NOMO-1 treated with dmso at 0.1 percent for 144 hours (cell line): ENCODE data around the gene PDZD2.

Experiments used
- DNase-seq: peaks from one replicate; lab custom pipeline; 2025; ENCODE audit not compliant: unreplicated experiment; lab: John Stamatoyannopoulos, UW

PDZD2 gene

DNA sequence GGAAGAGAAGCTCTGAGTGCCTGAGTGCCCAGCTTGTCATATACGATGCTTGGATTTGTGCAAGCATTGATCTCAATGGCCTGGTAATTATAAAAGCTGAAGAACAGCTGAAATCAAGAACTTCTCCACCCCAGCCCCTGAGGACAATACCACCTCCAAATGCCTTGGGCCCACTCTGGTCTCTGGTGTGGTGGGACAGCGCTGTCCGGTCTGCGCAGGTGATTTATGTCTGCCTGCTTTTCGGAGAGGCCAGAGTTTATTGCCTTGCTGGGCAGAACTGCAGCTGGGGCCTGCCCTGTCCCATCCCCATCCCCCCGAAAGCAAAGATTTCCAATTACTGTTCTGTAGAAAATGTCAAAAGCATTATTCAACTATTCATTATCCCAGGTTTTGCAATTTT is 1.1 kb upstream of the PDZD2 start:
- DNase-seq: no peak

DNA sequence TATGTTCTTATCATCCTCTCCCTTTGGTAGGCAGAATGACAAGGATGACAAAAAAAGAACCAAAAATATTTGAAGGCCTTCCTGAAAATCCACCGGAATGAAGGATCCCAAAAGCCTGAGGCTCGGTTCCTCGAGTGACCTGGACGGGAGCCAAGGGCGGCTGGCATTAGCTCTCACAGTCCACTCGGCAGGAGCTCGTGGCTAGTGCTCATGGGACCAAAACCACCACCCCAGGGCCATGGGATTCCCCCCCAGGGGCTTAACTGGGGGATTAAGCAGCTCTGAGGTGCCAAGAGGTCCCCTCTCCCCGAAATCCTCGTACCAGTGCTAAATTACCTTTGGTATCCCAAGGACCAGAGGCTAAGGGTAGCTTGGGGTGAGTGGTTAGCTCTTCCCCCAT is 586 bp upstream of the PDZD2 start:
- DNase-seq: no peak

DNA sequence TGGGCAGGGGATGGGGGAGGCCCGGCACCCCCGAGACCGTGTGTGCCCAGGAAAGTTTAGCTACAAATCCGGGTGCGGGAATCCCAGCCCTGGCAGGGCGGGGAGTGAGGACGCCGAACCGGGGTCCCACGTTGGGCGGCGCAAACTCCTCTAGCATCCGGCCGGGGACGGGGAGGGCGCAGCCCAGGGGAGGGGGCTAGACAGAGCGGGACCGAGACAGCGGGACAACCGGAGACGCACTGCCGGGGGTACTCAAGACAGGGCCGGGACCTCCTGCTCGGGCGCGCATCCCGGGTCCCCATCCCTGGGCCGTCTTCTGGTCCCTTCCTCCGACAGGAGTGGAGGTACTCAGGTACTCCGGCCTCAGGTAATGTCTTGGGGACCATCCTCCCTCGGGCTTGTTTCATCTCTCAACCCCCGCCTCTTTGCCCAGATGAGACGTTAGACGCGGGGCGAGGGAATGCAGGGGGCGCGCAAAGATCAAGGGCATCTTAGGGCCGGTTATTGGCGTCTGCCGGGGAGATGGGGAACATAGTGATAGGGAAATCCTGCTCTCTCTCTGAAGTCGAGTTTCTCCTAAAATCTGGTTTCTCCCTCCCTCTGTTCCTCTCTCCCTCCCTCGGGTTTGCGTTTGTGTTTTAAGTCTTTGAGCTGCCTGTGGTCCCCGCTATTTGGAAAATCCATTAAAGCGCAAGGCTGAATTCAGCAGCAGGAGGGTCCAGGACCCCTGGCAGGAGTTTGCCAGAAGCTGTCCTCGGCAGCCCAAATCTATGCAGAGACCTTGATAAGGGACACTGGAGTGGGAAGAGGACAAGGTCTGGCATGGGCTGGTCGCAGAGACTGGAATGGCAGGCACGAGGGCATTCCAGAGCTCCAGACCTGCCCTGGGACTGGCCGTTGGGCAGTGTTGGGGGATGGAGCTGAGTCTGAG is 815 bp downstream of the PDZD2 start:
- DNase-seq: no peak

DNA sequence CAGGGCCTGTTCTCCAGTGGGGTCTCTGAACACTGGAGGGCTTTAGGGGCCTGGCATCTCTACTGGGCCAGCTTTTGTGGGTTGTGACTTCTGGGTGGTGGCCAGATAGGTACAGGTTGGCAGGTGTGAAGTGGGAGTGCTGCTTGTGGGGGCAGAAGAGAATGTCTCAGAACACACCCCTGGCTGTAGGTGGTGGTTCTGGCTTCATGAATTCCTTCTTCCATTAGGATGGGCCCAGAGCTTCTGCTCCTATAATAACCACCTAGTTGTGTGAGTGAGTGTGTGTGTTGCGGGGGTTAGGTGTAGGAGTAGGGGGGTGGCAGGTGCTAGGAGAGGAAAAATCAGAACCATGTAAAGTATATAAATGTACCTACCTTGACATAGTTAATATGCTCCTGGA is 1.6 kb downstream of the PDZD2 start:
- no peak for DNase-seq

DNA sequence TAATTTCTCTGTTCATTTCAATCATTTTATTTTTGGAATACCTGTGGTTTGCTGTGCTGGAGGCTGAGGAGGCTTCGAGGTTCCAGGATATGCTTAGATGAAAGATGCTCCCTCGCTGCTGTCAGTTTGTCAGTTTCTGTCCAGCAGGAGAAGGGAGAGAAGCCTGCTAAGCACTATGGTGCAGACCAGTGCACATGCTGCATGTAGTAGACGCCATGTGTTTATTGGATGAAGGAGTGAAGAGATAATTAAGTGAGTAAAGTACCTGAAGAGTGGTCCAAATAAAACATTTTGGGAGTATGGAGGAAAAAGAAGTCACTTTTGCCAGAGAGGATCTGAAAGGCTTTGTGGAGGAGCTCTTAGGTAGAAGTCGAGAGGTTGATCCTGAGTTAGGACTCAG is 2.1 kb downstream of the PDZD2 start:
- DNase-seq: no peak

DNA sequence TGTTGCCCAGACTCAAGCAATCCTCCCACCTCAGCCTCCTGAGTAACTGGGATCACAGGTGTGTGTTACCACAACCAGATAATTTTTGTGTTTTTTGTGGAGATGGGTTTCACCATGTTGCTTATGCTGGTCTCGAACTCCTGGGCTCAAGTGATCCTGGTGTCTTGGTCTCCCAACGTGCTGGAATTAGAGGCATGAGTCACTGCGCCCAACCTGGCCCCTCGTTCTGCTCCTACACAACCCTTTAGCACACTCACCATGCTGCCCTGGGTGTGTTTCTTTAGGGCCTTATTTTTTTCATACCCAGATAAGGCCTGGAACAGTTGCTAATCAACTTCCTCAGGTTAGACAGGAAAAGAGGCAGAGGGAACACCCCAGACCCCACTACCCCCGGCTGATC is 2.6 kb downstream of the PDZD2 start:
- no peak for DNase-seq

DNA sequence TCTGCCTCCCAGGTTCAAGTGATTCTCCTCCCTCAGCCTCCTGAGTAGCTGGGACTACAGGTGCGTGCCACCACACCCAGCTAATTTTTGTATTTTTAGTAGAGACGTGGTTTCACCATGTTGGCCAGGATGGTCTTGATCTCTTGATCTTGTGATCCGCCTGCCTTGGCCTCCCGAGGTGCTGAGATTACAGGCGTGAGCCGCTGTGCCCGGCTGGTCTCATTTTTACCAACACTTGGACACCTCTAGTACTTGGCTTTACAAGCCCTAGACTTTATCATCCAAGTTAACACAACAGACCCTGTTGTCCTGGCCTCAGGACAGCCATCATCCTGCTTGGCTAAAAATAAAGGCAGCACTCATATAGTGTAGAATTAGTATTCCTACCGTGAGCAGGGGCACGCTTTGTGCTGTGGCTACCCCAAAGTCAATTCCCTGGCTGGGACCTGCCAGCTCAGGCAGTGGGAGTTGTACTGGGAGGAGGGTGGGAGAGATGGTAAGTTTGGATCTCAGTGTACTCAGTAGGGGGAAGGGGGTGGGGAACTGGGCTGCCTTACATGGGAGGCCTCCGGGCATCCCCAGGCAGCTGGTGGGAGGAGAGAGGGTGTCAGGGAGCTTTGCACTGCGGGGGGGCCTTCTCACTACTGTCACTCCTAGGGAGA is 6.6 kb downstream of the PDZD2 start:
- DNase-seq: no peak

DNA sequence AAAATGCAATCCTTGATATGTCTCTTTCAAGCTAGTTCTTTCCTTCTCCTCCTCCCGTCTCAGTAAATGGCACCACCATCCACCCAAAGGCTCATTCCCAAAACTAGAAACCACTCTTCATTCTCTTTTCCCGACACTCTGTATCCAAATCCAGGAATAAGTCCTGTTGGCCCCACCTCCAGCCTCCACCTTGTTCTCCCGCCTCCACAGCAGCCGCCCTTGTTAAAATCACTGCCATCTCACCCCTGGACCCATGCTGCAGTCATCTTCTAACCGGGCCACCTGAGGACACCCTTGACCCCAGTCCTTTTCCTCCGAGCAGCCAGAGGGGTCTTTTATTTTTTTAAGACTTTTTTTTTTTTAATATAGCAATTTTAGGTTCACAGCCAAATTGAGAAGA is 9.4 kb downstream of the PDZD2 start:
- no peak for DNase-seq

DNA sequence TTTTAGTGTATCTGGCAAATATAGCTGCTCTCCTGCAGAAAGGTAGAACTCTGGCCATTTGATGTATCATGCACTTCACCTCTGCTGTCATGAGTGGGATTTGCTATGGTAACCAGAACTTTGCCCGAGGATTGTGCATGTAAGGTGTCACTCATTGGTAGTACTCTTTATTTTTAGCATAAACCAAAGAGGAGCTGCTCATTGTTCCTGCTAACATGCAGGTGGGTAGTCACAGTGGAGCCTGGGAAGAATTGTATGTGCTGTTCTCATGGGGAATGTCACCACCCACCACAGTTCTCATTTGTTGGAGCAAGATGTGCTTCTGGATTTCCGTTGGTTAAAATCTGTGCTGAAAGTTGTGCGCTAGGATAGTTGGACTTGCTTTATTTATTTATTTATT is 12.3 kb downstream of the PDZD2 start:
- no peak for DNase-seq

DNA sequence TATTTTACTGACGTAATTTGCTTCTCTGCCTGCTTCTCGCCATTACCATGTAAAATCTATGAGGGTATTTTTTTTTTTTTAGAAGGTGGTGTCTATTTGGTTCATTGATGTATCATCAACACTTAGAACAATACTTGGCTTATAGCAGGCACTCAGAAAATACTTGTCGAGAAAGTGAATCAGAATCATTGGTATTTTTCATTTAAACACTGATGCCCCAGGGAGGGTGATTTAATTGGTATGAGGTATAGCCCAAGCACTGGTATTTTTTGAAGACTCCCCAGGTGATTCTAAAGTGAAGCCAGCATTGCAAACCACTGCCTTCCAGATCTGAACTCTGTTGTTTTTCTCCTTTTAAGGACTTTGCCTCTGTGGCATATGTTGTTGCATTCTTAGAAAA is 16.6 kb downstream of the PDZD2 start:
- no peak for DNase-seq

DNA sequence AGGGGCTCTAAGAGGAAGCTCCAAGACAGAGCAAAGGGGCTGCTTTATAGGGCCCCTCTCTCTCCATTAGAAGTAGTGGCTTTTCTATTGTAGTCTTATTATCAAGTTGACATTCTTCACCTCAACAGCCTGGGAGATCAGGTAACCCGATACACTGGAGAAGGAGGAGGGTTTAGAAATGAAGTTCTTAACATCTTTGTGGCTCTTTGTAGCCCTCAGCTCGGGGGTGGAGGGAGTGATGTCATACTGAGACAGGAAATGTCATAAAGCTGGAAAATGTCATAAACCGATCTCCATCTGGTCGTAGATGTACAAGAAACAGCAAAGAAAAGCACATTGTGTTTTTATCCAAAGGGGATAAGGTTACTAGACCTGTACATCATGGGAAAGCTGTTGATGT is 17.9 kb downstream of the PDZD2 start:
- no peak for DNase-seq

DNA sequence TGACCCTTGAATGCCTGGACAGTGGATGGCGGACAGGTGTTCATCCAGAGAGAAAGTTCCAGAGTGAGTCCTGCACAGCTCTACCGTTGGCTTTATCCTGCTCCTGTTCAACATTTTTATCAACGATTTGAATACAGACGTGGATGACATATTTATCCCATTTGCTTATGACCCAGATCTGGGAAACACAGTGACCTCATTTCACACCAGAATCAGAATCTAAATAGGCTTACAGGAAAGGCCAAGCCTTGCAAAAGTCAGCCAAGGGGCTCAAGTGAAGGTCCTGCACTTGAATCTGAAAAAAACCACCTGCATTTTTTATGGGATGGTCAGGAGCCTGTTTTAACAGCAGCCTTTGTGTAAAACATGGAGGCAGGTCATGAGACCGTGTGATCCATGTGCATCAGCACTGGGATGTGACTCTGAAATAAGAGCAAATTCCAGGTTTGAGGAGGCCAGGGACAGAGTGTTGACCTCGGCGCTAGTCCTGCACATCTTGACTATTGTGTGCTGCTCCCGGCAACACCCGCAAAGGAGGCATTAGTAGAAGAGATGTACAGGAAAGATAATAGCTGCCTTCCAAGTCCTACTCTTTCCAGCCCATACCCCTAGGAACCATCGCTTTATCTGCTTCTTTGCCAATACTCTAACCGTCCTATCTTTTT is 18.5 kb downstream of the PDZD2 start:
- DNase-seq: no peak

DNA sequence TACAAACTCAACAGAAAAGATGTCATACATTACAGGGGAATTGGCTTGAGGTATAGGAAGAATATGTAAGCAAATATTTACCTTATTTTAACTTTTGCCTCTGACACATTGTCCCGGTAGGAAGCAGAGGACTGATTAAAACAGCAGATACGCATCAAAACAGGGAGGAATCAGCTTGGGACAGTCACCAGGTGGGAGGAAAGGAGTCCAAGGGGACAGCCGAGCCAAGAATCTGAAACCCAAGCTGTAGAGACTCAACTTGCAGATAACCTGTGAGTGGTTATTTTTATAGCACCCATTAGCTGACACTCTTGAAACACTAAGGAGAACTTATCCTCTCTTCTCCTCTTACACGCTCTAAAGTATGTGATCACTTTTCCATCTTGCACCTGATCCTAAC is 22.3 kb downstream of the PDZD2 start:
- DNase-seq: no peak

DNA sequence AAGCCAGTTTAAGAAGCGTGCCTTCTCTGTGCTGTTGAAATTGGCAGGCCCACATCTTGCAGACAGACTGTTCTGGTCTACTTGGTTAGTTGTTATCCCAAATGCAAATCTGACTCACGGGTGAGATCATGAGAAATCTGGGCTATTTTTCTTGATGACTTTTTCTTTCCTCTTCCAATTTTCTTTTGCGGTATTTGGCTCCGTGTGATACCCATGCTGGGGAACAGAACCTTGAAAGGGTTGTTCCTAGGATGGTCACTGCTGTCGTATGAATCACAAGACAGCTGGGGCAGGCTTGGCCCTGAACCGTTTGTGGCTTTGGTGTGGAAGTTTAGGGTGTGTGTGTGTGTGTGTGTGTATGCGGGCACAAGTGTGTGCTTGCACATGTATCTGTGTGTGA is 24.6 kb downstream of the PDZD2 start:
- DNase-seq: no peak

DNA sequence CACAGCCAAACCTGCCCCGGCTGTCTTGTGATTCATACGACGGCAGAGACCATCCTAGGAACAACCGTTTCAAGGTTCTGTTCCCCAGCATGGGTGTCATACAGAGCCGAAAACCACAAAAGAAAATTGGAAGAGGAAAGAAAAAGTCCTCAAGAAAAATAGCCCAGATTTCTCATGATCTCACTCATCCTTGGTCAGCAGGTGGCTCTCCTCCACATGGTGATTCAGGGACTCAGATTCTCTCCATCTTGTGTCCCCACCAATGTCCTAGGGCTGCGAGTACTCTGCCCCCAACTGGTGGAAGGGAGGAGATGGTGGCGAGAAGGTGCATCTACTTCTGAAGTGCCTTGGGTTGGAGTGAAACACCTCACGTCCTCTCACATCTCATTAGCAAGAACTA is 25.6 kb downstream of the PDZD2 start:
- no peak for DNase-seq

DNA sequence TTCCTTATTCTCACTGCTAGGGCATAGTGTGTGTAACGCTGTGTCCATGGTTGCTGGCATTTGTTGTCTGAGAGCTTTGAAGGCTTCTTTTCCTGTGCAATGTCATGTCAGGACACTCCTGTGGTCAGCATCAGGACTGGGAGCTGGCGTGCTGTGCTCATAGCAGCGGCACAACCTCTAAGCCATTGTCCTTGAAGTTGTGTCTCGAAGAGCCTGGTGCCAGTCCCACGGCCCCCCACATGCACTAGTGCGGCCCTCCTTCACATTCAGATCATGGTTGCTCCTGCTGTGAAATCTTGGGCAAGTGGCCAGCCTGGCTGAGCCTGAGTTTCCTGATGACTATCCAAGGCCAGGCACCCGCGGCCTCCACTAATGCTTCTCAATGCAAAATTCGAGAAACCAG is 32.4 kb downstream of the PDZD2 start:
- DNase-seq: no peak

DNA sequence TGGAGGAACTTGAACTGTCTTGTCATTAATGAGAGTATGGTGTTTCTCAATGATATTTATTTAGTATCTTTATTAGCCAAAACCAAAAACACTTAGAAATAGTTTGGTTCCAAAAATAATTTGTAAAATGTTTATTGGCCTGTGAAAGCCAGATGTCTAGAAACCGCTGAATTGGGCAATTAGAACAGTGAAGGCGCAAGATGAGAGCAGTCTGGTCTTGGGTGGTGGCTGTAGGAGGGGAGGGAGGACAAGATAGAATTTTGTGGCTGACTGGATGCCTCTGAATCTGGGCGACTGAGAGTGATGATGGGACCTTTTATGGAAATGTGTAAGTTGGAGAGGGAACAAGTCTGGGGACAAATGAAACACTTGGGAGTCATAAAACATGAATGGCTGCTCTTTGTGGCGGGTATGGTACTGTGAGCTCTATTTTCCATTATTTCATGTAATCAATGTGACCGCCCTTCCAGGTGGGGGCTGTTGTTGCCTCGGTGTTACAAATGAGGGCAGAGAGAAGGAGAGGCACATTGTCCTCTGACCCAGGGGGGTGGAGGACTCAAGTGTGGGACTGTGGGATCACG is 35.5 kb downstream of the PDZD2 start:
- no peak for DNase-seq

DNA sequence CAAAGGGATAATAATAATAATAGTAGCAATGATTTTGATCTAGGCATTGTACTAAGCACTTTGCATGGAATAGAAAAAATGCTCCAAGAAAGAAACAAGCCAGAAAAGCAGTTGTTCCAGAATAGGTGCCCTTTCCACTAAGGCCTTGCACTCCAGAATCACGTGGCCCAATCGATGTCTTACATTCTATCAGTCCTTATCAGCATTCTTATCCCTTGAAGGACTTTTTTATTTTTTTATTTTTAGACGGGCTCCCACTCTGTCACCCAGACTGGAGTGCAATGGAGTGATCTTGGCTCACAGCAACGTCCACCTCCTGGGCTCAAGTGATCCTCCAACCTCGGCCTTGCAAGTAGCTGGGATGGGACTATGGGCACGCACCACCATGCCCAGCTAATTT is 36.5 kb downstream of the PDZD2 start:
- no peak for DNase-seq

DNA sequence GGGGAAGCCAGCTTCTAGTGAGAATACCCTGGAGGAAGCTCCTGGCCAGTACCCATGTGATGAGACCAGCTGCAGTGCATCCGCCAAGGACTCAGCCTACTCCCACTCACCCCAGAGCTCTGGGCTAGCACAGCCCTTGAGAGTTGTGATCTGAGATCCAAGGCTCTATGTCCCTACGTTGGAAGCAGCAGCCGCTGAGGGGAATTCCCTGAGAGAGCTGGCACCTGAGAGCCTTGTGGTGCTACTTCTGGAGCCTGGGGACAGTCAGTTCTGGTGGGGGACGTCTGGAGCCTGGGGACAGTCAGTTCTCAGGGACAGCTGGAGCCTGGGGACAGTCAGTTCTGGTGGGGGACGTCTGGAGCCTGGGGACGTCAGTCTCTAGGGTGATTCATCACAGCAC is 39.2 kb downstream of the PDZD2 start:
- DNase-seq: no peak

DNA sequence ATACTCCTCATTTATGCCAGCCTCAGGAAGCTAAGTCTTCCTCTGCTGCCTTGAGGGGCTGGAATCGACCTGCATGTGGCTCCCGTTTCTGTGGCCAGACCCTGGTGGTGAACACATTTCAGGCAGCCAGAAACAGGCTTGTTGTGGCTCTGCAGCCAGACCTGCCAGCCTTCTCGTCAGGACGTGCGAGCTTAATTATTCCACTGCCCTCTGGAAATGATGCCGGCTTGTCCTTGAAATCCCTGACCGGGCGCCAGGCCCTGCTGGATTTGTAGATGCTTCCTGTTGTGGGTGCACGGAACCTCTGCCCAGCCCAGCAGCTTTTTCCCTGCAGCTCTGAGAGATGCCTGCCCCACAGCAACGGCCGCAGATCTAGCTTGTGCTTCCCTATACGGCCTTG is 41.6 kb downstream of the PDZD2 start:
- no peak for DNase-seq

DNA sequence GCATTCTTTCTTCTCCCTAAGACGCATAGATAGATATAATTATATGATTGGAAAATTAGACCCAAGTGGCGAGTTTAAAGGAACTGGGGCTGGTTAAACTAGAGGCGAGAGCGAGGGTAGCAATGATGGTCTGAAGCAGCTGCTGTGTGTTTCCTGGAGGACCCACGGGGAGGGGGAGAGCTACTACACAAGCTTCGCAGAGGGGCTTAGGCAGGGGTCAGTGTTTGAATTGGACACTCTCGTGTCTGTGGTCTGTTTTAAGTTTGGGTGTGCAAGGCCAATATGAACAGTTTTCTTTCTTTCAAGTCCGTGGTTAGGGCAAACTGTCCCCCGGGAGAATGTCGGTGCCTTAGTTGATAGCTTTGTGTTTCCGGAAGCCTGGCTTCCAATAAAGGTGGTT is 43.1 kb downstream of the PDZD2 start:
- no peak for DNase-seq

DNA sequence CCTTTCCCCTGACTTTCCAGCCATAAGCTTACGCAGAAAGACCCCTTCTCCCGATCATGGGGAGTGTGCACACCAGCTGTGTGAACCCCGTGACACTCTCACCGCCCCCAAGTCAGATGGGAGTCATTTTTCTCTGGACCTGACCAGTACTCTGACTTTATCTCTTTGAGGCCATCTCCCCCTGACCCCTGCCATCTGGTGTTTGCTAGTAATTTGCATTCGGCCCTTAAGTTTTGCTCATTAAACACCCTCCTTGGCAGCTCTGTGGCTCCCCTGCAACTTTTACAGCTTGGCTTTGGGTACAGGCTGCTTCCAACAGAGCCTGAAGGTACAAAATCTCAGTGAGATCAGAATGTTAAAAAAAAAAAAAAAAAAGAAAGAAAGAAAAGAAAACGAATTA is 43.9 kb downstream of the PDZD2 start:
- no peak for DNase-seq
